AG09309 (cell line): ENCODE measurements around the gene MED12L.
A peak's percentile ranks its signal among the peaks of the same experiment; 100 is the strongest.

Experiments used
- DNase-seq: peaks from one replicate; pipeline ENCODE4 v3.0.0-alpha.2; 2010; ENCODE audit warnings: low read depth
- H3K4me3 ChIP-seq: 2 replicates; pipeline ENCODE4 v1.5.1; 2011; ENCODE audit warnings: mild to moderate bottlenecking, low read depth, low read length, moderate library complexity; ENCODE audit not compliant: control insufficient read depth
- TF ChIP-seq, protein P1 (sequence below): IDR thresholded peaks from 2 replicates; pipeline ENCODE4 v1.5.1; 2011; ENCODE audit warnings: mild to moderate bottlenecking, low read depth, low read length, inconsistent platforms; ENCODE audit not compliant: insufficient read depth, control insufficient read depth; ENCODE audit errors: missing control alignments

MED12L gene

GRCh38 chr3:151398895-151399294 is 313.4 kb downstream of the MED12L start:
- no peak overlapping the region for H3K4me3 ChIP-seq
- DNase-seq = no peak
- TF ChIP-seq, protein P1, sequence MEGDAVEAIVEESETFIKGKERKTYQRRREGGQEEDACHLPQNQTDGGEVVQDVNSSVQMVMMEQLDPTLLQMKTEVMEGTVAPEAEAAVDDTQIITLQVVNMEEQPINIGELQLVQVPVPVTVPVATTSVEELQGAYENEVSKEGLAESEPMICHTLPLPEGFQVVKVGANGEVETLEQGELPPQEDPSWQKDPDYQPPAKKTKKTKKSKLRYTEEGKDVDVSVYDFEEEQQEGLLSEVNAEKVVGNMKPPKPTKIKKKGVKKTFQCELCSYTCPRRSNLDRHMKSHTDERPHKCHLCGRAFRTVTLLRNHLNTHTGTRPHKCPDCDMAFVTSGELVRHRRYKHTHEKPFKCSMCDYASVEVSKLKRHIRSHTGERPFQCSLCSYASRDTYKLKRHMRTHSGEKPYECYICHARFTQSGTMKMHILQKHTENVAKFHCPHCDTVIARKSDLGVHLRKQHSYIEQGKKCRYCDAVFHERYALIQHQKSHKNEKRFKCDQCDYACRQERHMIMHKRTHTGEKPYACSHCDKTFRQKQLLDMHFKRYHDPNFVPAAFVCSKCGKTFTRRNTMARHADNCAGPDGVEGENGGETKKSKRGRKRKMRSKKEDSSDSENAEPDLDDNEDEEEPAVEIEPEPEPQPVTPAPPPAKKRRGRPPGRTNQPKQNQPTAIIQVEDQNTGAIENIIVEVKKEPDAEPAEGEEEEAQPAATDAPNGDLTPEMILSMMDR = no peak

- TF ChIP-seq, protein P1 = no peak
- DNase-seq = no peak
- no peak overlapping the region for H3K4me3 ChIP-seq
Observed at GRCh38 chr3:151400341-151400740, 314.9 kb downstream of the MED12L start.

DNA sequence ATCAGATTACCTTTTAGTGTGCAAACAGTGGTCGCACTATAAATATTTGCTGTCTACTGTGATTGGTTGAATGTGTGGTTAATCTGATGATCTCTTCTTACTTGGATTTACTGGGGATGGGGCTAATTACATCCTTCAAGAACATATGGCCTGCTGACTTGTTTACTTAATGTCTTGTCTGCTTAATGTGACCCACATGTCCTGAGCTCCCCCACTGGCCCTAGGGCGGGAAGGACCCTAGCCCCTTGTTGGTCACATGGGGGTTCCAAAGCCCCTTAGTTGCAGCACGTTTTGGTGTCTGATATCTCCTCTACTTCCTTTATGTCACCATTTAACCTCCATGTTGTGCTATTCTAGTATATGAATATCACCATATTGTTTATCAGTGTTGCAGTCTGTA is 316.9 kb downstream of the MED12L start:
- DNase-seq = no peak
- TF ChIP-seq, protein P1 = no peak
- H3K4me3 ChIP-seq = no peak overlapping the region

GRCh38 chr3:151403246-151403645 is 317.8 kb downstream of the MED12L start:
- peak; percentile 67 for DNase-seq
- TF ChIP-seq, protein P1 = no peak
- H3K4me3 ChIP-seq = no peak overlapping the region

GRCh38 chr3:151404316-151404715 is 318.9 kb downstream of the MED12L start:
- no peak overlapping the region for H3K4me3 ChIP-seq
- TF ChIP-seq, protein P1 = no peak
- DNase-seq = peak; percentile 90

DNA sequence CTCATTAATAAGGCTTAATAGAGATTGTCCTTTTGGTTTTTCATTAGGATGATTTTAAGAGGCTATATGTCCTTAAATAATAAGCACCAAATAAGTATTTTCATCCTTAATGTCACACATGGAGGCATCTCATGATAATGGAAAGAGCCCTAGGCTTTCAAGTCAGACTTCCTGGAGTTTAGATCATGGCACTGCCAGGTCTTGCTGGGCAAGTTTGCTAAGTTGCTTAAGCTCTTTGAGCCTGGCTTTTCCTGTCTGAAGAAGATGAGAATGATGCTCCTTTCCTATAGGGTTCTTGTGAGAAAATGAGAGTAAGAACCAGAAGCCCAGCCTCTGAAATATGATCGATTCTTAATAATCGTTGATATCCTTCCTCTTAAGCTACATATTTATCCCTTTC is 322.5 kb downstream of the MED12L start:
- TF ChIP-seq, protein P1 = no peak
- DNase-seq = no peak
- no peak overlapping the region for H3K4me3 ChIP-seq

DNA sequence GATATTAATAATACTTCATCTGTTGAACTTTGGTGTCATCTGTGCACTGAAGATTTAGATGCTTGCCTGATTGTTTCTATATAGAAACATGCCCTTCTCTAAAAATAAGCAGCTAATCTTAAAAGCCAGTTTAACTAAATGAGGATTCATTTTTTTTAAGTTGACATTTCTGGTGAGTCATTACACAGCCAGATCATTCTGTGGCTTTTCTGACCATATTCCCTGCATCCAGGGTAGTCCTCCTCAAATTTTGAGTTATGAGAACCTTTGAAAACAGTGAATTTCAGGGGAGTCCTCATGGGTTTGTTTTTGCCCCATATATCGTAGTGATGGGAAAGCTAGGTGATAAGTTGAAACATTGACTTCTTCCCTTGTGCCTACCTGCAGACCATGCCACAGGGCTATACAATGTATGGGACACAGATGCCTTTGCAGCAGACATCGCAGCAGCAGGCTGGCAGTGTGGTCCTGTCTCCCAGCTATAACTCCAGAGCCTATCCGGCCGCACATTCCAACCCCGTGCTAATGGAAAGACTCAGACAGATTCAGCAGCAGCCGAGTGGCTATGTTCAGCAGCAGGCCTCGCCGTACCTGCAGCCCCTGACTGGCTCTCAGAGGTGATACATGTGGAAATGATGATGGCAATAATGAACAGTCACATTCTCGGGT is 325.6 kb downstream of the MED12L start:
- DNase-seq = no peak
- TF ChIP-seq, protein P1 = no peak
- no peak overlapping the region for H3K4me3 ChIP-seq
